Inflammatory macrophage (primary cell): ENCODE results near the gene ADRA1B.
"Not testable (repeated sequence)": the region's sequence is repeated elsewhere in the genome, so short reads cannot be mapped to it uniquely, and the experiment has no call there.

ENCODE experiments used
- DNase-seq, 2 donors: peaks; one replicate each; pipeline ENCODE4 v3.0.0-alpha.2; 2020 to 2022

Gene ADRA1B

DNA sequence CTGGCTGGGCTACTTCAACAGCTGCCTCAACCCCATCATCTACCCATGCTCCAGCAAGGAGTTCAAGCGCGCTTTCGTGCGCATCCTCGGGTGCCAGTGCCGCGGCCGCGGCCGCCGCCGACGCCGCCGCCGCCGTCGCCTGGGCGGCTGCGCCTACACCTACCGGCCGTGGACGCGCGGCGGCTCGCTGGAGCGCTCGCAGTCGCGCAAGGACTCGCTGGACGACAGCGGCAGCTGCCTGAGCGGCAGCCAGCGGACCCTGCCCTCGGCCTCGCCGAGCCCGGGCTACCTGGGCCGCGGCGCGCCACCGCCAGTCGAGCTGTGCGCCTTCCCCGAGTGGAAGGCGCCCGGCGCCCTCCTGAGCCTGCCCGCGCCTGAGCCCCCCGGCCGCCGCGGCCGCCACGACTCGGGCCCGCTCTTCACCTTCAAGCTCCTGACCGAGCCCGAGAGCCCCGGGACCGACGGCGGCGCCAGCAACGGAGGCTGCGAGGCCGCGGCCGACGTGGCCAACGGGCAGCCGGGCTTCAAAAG is 55.7 kb downstream of the ADRA1B start:
- DNase-seq, result no peak

DNA sequence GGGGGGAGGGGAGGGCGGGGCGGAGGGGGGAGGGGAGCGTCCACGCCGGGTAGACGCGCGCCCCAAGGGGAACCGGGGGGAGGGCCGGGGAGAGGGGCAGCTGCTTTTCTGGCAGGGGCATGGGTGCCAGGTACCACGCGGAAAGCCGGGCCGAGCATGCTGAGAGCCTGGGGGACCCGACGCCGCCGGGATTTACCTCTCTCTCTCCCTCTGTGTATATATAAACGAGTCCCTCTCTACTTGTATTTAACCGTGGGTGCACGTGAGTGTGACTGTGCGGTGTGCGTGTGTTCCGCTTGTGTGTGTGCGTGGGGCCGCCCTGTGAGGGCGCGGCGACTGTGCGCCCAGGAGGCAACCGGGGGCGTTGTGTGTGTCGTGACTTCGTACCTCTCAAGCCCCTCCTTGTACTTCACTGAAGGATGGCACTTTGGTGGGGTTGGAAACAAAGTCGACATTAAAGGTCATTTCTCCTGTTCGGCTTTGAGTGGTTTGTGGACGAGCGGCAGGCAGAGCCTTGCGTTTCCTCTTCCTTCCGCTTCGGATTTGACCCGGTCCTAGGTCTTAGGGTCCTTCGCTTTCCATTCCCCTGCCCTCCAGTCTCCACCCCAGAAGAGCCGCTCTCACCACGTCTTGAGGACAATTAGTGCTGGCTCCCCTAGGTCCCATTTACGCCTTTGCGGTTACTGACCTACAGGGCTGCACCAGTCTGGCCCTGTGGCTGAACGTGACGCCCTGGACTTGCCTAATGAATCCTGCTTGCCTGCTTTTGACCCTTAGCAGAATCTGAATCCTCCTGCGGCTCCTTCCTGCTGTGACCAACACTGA is 56.5 kb downstream of the ADRA1B start:
- peak in 1 of 2 donors; percentile 12 for DNase-seq

- DNase-seq, result peak in 1 of 2 donors; percentile 9
Measured at GRCh38 chr5:159975462-159976019, 59.3 kb downstream of the ADRA1B start.

DNA sequence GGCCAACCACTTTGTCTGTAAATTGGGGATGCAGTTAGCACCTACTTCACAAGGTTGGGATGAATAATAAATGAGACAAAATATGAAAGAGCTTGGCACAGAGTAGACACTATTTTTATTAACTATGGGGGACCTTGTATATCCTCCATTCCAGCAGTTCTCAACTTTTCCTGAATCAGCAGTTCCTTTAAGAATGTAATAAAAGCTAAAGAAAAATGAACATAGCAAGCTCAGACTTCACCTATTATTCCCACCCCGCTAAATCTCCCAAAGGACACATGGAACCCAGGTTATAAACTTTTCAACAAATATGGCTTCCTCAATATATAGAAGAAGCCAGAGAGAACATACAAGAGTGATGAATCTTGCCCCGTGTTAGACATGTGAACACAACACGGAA is 60.6 kb downstream of the ADRA1B start:
- no peak for DNase-seq

DNA sequence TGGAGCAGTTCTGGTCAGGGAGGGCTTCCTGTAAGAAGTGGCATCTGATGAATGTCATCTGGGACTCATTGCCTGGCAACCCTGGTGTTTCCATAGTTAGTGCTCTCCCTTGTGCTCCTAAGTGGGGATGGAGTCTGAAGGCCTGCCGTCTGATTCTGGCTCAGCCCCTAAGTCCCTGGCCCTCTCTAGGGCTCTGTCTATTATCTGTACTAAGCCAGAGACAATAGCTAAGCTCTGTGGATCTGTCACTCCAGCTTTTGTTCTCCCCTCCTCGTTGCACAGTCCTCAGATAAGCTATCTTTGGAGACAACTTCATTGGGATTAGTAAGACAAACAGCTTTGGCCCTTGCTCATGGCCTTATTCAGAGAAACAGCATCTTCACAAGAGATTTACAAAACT is 62.1 kb downstream of the ADRA1B start:
- no peak for DNase-seq

GRCh38 chr5:159982421-159983173 is 66.3 kb downstream of the ADRA1B start:
- DNase-seq, result no peak

DNA sequence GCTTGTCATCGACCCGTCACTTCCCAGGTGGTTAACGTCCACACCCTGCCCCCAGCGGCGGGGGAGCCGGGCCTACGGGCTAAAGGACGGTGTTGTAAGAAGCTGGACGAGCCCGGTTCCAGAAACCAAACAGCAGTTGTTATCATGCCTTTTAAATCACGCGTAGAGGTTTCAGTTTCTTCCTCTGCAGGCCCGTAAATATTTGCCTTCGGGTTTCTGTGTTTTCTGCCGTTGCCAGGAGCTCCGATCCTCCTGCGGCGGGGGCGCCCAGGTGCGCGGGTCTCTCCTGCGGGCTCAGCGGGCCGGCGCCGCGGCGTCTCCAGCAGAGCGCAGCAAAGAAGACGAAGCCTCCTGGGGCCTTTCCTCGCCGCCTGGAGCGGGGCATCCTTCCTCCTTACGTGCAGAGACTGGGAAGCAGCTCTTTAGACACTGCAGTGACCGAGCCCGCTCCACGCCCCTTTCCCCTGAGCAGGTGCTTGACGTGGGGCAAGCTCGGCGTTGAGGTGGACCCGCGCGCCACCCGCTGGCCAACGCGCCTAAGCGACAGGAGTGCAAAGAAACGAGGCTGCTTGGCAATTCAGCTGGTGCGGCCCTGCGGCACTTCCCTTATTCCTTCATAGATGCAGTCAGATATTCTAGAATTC is 70.9 kb downstream of the ADRA1B start:
- DNase-seq, result peak; percentile 51 to 66

DNA sequence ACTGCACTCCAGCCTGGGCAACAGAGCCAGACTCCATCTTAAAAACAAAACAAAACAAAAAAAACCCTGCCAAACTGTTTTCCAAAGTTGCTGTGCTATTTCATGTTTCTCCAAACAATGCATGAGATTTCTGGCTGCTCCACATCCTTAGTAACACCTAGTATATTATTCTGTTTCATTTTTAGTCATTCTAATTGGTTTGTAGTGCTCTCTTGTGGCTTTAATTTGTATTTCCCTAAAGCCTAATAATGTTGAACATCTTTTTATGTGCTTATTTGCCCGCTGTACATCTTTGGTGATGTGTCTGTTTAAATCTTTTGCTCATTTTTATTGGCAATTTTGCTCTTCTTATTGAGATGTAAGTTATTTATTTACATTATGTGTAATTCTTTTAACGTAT is 74.2 kb downstream of the ADRA1B start:
- no peak for DNase-seq

DNA sequence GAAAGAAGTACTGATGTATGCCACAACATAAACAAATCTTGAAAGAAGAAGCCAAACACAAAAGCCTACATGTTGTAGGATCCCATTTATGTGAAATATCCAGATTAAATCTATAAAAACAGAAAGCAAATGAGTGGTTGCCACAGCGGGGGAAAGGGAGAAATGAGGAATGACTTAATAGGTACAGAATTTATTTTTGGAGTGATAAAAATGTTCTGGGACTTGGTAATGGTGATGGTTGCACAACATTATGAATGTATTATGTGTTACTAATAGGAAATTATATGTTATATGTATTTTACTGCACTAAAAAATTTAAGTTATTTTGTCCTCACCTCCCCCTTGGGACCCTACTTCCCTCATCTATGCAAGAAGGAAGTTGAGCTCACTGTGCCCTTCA is 76.3 kb downstream of the ADRA1B start:
- no peak for DNase-seq

DNA sequence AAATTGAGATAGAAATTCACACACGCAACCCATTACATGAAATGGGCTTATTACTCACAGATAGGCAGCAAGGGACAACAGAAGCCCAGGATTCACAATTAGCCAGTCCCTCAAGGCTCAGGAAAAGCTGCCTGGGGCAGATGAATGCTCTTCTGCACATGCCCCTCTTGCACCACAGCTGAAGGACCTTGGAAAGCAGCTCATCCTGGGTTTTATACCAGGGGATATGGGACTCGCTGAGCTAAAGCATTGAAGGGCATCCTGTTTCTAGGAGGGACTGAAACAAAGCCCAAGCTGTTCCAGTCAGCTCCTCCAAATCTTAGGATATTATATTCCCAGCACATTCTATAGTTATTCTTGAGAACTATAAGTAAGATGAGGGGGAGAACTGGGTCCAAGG is 76.9 kb downstream of the ADRA1B start:
- no peak for DNase-seq

DNA sequence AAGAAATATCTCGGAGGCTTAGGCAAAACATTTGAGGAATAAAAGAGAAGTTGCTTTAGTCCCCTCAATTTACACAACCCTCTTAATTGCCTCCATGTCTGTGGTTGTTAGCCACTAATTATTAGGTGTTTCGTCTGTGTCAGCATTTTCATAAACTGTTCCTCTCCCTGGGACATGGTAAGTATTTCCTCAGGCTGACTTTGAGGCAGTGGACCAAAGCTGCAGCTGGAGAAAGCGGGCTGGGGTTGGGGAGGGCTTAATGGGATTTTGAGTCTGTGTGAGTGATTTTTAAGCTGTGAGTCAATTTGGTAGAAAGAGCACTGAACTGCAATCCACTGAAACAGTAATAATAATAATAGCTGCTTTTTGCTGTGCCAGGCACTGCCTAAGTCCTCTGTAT is 79.6 kb downstream of the ADRA1B start:
- DNase-seq, result no peak

GRCh38 chr5:160001457-160001856 is 85.2 kb downstream of the ADRA1B start:
- no peak for DNase-seq

GRCh38 chr5:160007514-160007913 is 91.2 kb downstream of the ADRA1B start:
- DNase-seq, result no peak

DNA sequence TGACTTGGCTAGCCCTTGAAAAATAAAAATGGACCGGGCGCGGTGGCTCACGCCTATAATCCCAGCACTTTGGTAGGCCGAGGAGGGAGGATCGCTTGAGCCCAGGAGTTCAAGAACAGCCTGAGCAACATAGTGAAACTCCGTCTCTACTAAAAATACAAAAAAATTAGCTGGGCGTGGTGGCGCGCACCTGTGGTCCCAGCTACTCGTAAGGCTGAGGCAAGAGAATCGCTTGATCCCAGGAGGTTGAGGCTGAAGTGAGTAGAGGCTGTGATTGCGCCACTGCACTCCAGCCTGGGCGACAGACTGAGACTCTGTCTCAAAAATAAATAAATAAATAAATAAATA is 92.2 kb downstream of the ADRA1B start:
- DNase-seq, result not testable (repeated sequence)

GRCh38 chr5:160008877-160009590 is 92.8 kb downstream of the ADRA1B start, which contains the start of gene TTC1:
TTC1 (plus strand) TSS chr5:160009139; CDS start chr5:160010529, 1,390 bp downstream.
- DNase-seq, result peak; percentile 99 to 100

- peak in 1 of 2 donors; percentile 1 for DNase-seq
Measured at GRCh38 chr5:160009591-160009989, 93.3 kb downstream of the ADRA1B start.

- no peak for DNase-seq
Measured at GRCh38 chr5:160011471-160011870, 95.2 kb downstream of the ADRA1B start.

GRCh38 chr5:160014197-160014596 is 97.9 kb downstream of the ADRA1B start:
- not testable (repeated sequence) for DNase-seq

DNA sequence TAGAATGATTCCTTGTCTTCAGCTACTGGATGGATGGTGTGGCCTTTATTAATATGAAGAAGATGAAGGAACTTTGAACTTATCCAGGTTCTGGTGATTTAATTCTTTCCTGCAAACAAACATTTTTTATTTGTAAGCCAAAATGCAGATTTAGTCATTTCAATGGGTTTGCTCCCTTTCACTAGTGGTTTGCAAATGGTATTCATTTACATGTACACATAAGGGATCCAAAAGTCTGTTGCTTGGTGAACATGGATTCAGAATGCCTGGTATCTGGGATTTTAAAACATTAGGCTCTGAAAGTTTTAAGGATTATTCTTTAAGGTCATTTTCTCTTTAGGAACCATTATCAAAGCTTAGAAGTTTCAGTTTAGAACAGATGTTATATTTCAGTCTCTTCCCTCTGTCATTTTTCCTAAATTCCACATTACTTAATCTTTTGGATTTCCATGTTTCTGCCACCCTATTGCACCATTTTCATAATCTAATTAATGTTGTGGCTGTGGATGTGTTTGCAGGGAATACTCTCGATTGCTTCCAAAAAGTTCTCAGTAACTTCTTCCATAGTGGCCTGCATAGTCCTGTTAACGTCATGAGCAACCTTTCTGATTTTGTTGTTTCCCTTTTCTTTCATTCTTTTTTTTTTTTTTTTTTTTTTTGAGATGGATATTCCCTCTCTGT is 102.8 kb downstream of the ADRA1B start:
- DNase-seq, result no peak

DNA sequence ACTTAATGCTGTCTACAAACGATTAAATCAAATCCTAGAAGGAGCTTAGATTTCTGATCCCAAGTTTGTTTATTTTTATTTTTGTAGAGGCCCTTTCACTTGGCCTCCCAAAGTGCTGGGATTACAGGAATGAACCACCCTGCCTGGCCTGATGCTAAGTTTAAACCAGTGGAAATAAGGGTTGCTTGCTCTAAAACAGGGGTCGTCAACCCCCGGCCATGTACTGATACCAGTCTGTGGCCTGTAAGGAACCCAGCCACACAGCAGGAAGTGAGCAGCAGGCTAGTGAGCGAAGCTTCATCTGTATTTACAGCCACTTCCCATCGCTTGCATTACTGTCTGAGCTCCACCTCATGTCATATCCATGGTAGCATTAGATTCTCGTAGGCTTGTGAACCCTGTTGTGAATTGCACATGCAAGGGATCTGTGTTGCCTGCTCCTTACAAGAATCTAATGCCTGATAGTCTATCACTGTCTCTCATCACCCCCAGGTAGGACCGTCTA is 104.0 kb downstream of the ADRA1B start:
- no peak for DNase-seq

- DNase-seq, result no peak
Measured at GRCh38 chr5:160020964-160021363, 104.7 kb downstream of the ADRA1B start.
